Esophagus squamous epithelium (tissue), 4 donors: ENCODE results near the gene CST9L.

Experiments used
- POLR2A ChIP-seq, 4 donors: fragments of 450-650 bp; IDR thresholded peaks; one replicate each; pipeline ENCODE4 v1.6.1; 2017; ENCODE audit warnings: antibody characterized with exemption in 4 of 4, mild to moderate bottlenecking in 4 of 4, moderate library complexity in 3 of 4
- TF ChIP-seq, protein P1 (sequence below), 6 experiments: fragments of 450-650 bp in 4 of 6; fragments of 200-600 bp in 2 of 6; sonication (generic) in 2 of 6; IDR thresholded peaks; one replicate each; pipeline ENCODE4 v1.5.1; 2016 to 2019; ENCODE audit warnings: antibody characterized with exemption in 6 of 6, mild to moderate bottlenecking in 4 of 6, moderate library complexity in 4 of 6

GRCh38 chr20:23570178-23570760 lies 2.0 kb upstream of the CST9L start:
- TF ChIP-seq, protein P1, sequence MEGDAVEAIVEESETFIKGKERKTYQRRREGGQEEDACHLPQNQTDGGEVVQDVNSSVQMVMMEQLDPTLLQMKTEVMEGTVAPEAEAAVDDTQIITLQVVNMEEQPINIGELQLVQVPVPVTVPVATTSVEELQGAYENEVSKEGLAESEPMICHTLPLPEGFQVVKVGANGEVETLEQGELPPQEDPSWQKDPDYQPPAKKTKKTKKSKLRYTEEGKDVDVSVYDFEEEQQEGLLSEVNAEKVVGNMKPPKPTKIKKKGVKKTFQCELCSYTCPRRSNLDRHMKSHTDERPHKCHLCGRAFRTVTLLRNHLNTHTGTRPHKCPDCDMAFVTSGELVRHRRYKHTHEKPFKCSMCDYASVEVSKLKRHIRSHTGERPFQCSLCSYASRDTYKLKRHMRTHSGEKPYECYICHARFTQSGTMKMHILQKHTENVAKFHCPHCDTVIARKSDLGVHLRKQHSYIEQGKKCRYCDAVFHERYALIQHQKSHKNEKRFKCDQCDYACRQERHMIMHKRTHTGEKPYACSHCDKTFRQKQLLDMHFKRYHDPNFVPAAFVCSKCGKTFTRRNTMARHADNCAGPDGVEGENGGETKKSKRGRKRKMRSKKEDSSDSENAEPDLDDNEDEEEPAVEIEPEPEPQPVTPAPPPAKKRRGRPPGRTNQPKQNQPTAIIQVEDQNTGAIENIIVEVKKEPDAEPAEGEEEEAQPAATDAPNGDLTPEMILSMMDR (IDR thresholded peaks at IDR 0.05), result no peak
- TF ChIP-seq POLR2A (IDR thresholded peaks at IDR 0.05), result no peak
